ENCODE data around the gene GPR132. TPM values are rescaled to one million over a fixed set of nuclear protein-coding genes. Genes with fewer than 3 reads are reported as not detected.

GPR132 gene
- total RNA-seq, 1 experiment from 2014 or later: 0.20 TPM

GRCh38 chr14:105067140-105067968 is 2.1 kb upstream of the GPR132 start:
- Histone ChIP-seq H3K4me2 (ENCODE audit: insufficient read depth, insufficient read length, low read length) (no peak overlapping the region), H3K14ac (ENCODE audit: insufficient read depth, low read length) (no peak overlapping the region), H4K5ac (ENCODE audit: insufficient read length, low read depth, low read length) (no peak overlapping the region), H3K23ac (ENCODE audit: insufficient read length, low read depth, low read length) (no peak overlapping the region), H3K79me1 (ENCODE audit: insufficient read depth, low read depth, low read length, poor library complexity, severe bottlenecking) (no peaks in the 10 kb centered on the region), H2BK5ac (ENCODE audit: insufficient read length, low read length) (no peak overlapping the region), H2BK20ac (ENCODE audit: low read depth, low read length, poor library complexity, severe bottlenecking) (no peak overlapping the region), H3K27me3 (ENCODE audit: insufficient read depth, low read length) (no peaks in the 10 kb centered on the region), H3K4ac (ENCODE audit: low read depth, low read length) (no peak overlapping the region), H3K9ac (ENCODE audit: extremely low read depth, insufficient read length, low read length) (no peak overlapping the region), H2AFZ (ENCODE audit: low read length) (no peak overlapping the region), H2BK15ac (ENCODE audit: low read depth, low read length) (no peak overlapping the region), H3T11ph (ENCODE audit: low read length) (no peak overlapping the region), H2AK5ac (ENCODE audit: insufficient read length, low read length) (no peak overlapping the region), H3K23me2 (ENCODE audit: insufficient read length, low read depth, low read length, poor library complexity, severe bottlenecking) (no peaks in the 10 kb centered on the region), H4K8ac (replicated peaks; ENCODE audit: insufficient read length, low read depth, low read length) (no peak overlapping the region), H2BK120ac (ENCODE audit: low read depth, low read length, poor library complexity, severe bottlenecking) (no peak overlapping the region), H3K18ac (ENCODE audit: insufficient read length, low read depth, low read length) (no peak overlapping the region), H3K79me2 (ENCODE audit: insufficient read depth, low read length) (no peaks in the 10 kb centered on the region), H4K20me1 (ENCODE audit: control insufficient read depth, insufficient read depth, insufficient read length) (no peaks in the 10 kb centered on the region), H4K91ac (ENCODE audit: insufficient read length, low read depth, low read length) (no peak overlapping the region), H3K9me3 (ENCODE audit: control insufficient read depth, low read depth, low read length) (no peaks in the 10 kb centered on the region), H3K27ac (ENCODE audit: insufficient read length, low read depth, low read length) (no peak overlapping the region), H2BK12ac (ENCODE audit: insufficient read length, low read depth, low read length) (no peak overlapping the region), H3K4me1 (ENCODE audit: insufficient read depth, low read length) (no peaks in the 10 kb centered on the region), H3K56ac (ENCODE audit: insufficient read length, low read depth, low read length) (no peak overlapping the region)
- Mint-ChIP-seq H3K4me1 (peaks cover 4 to 8% of the 10 kb centered on the region in 2 experiments; a peak in 2 of 4 replicates), H3K9me3 (no peaks in the 10 kb centered on the region), H3K36me3 (ENCODE audit: insufficient read depth in 1 of 3, low read depth in 3 of 3) (no peaks in the 10 kb centered on the region), H3K4me3 (no peak overlapping the region), H3K27ac (no peak overlapping the region), H3K27me3 (ENCODE audit: low read depth) (peaks cover 17% of the 10 kb centered on the region)
- TF ChIP-seq CTCF (conservative IDR thresholded peaks at IDR 0.05): no peak
- WGBS (ENCODE audit: extremely low coverage, insufficient read length, low lambda C conversion rate): no CpG with 5 or more reads among the region's 18 CpGs
- DNase-seq: no peak

Data from H9 (cell line).